ENCODE data around the gene CCSAP.
A peak's percentile ranks its signal among the peaks of the same experiment; 100 is the strongest.
"Not testable (repeated sequence)": the region's sequence is repeated elsewhere in the genome, so short reads cannot be mapped to it uniquely, and the experiment has no call there.

CCSAP gene

GRCh38 chr1:229328598-229329362 lies 14.1 kb downstream of the CCSAP start:
- no peaks in the 10 kb centered on the region for H3K27me3 ChIP-seq (replicated peaks; ENCODE audit: control insufficient read depth, insufficient read depth, low read length, poor library complexity, severe bottlenecking)
- peak overlapping the region; percentile 9 for H3K27ac ChIP-seq (ENCODE audit: insufficient read depth, low read length, poor library complexity, severe bottlenecking)
- no peaks in the 10 kb centered on the region for H3K9me3 ChIP-seq (ENCODE audit: control insufficient read depth, low read length)
- DNase-seq, result no peak
- peaks cover 4% of the 10 kb centered on the region for H3K36me3 ChIP-seq (ENCODE audit: control insufficient read depth, insufficient read depth, low read length)
- peaks cover 14% of the 10 kb centered on the region for H3K4me1 ChIP-seq (ENCODE audit: control insufficient read depth, insufficient read depth, low read length, poor library complexity, severe bottlenecking)
- no peak overlapping the region for H3K4me3 ChIP-seq (ENCODE audit: insufficient read depth, low read depth, low read length, poor library complexity, severe bottlenecking)

GRCh38 chr1:229327765-229328164 lies 15.1 kb downstream of the CCSAP start:
- peaks cover 14% of the 10 kb centered on the region for H3K4me1 ChIP-seq (ENCODE audit: control insufficient read depth, insufficient read depth, low read length, poor library complexity, severe bottlenecking)
- H3K4me3 ChIP-seq (ENCODE audit: insufficient read depth, low read depth, low read length, poor library complexity, severe bottlenecking); H3K9me3 ChIP-seq (ENCODE audit: control insufficient read depth, low read length); H3K27me3 ChIP-seq (replicated peaks; ENCODE audit: control insufficient read depth, insufficient read depth, low read length, poor library complexity, severe bottlenecking): not testable (repeated sequence)
- peak; percentile 40 to 62 (median 50) for DNase-seq
- peak overlapping the region; percentile 52 for H3K27ac ChIP-seq (ENCODE audit: insufficient read depth, low read length, poor library complexity, severe bottlenecking)
- H3K36me3 ChIP-seq (ENCODE audit: control insufficient read depth, insufficient read depth, low read length), result peaks cover 11% of the 10 kb centered on the region

- H3K27ac ChIP-seq (ENCODE audit: insufficient read depth, low read length, poor library complexity, severe bottlenecking), result peak overlapping the region; percentile 52
- no peak overlapping the region for H3K4me3 ChIP-seq (ENCODE audit: insufficient read depth, low read depth, low read length, poor library complexity, severe bottlenecking)
- H3K4me1 ChIP-seq (ENCODE audit: control insufficient read depth, insufficient read depth, low read length, poor library complexity, severe bottlenecking), result peaks cover 14% of the 10 kb centered on the region
- no peaks in the 10 kb centered on the region for H3K9me3 ChIP-seq (ENCODE audit: control insufficient read depth, low read length)
- H3K27me3 ChIP-seq (replicated peaks; ENCODE audit: control insufficient read depth, insufficient read depth, low read length, poor library complexity, severe bottlenecking), result no peaks in the 10 kb centered on the region
- DNase-seq, result no peak
- H3K36me3 ChIP-seq (ENCODE audit: control insufficient read depth, insufficient read depth, low read length), result peaks cover 11% of the 10 kb centered on the region
Observed at GRCh38 chr1:229326601-229327000, 16.2 kb downstream of the CCSAP start.

- no peaks in the 10 kb centered on the region for H3K9me3 ChIP-seq (ENCODE audit: control insufficient read depth, low read length)
- peaks cover 13% of the 10 kb centered on the region for H3K36me3 ChIP-seq (ENCODE audit: control insufficient read depth, insufficient read depth, low read length)
- H3K4me3 ChIP-seq (ENCODE audit: insufficient read depth, low read depth, low read length, poor library complexity, severe bottlenecking), result peak overlapping the region; percentile 6
Observed at GRCh38 chr1:229325853-229326487, 16.9 kb downstream of the CCSAP start.

GRCh38 chr1:229325401-229325800 lies 17.4 kb downstream of the CCSAP start:
- H3K4me3 ChIP-seq (ENCODE audit: insufficient read depth, low read depth, low read length, poor library complexity, severe bottlenecking), result peak overlapping the region; percentile 6
- DNase-seq, result no peak

More at GRCh38 chr1:229325853-229326487, 16.9 kb downstream of the CCSAP start:
- peaks cover 14% of the 10 kb centered on the region for H3K4me1 ChIP-seq (ENCODE audit: control insufficient read depth, insufficient read depth, low read length, poor library complexity, severe bottlenecking)
- no peaks in the 10 kb centered on the region for H3K27me3 ChIP-seq (replicated peaks; ENCODE audit: control insufficient read depth, insufficient read depth, low read length, poor library complexity, severe bottlenecking)
- H3K27ac ChIP-seq (ENCODE audit: insufficient read depth, low read length, poor library complexity, severe bottlenecking), result peak overlapping the region; percentile 52
- no peak for DNase-seq

GRCh38 chr1:229323885-229324553 lies 18.8 kb downstream of the CCSAP start:
- no peak for DNase-seq
- Histone ChIP-seq H3K27me3 (replicated peaks; ENCODE audit: control insufficient read depth, insufficient read depth, low read length, poor library complexity, severe bottlenecking) (no peaks in the 10 kb centered on the region), H3K4me3 (ENCODE audit: insufficient read depth, low read depth, low read length, poor library complexity, severe bottlenecking) (no peak overlapping the region), H3K4me1 (ENCODE audit: control insufficient read depth, insufficient read depth, low read length, poor library complexity, severe bottlenecking) (peaks cover 14% of the 10 kb centered on the region), H3K36me3 (ENCODE audit: control insufficient read depth, insufficient read depth, low read length) (peaks cover 20% of the 10 kb centered on the region), H3K9me3 (ENCODE audit: control insufficient read depth, low read length) (no peaks in the 10 kb centered on the region), H3K27ac (ENCODE audit: insufficient read depth, low read length, poor library complexity, severe bottlenecking) (no peak overlapping the region)

More at GRCh38 chr1:229325401-229325800, 17.4 kb downstream of the CCSAP start:
- Histone ChIP-seq H3K4me1 (ENCODE audit: control insufficient read depth, insufficient read depth, low read length, poor library complexity, severe bottlenecking) (peaks cover 14% of the 10 kb centered on the region), H3K27me3 (replicated peaks; ENCODE audit: control insufficient read depth, insufficient read depth, low read length, poor library complexity, severe bottlenecking) (no peaks in the 10 kb centered on the region), H3K27ac (ENCODE audit: insufficient read depth, low read length, poor library complexity, severe bottlenecking) (peak overlapping the region; percentile 52), H3K36me3 (ENCODE audit: control insufficient read depth, insufficient read depth, low read length) (peaks cover 16% of the 10 kb centered on the region), H3K9me3 (ENCODE audit: control insufficient read depth, low read length) (no peaks in the 10 kb centered on the region)

- Histone ChIP-seq H3K27me3 (replicated peaks; ENCODE audit: control insufficient read depth, insufficient read depth, low read length, poor library complexity, severe bottlenecking) (no peaks in the 10 kb centered on the region), H3K4me1 (ENCODE audit: control insufficient read depth, insufficient read depth, low read length, poor library complexity, severe bottlenecking) (peaks cover 14% of the 10 kb centered on the region), H3K36me3 (ENCODE audit: control insufficient read depth, insufficient read depth, low read length) (peaks cover 20% of the 10 kb centered on the region), H3K9me3 (ENCODE audit: control insufficient read depth, low read length) (no peaks in the 10 kb centered on the region), H3K4me3 (ENCODE audit: insufficient read depth, low read depth, low read length, poor library complexity, severe bottlenecking) (no peak overlapping the region), H3K27ac (ENCODE audit: insufficient read depth, low read length, poor library complexity, severe bottlenecking) (no peak overlapping the region)
- DNase-seq, result no peak
Observed at GRCh38 chr1:229323201-229323600, 19.6 kb downstream of the CCSAP start.

GRCh38 chr1:229319487-229319886 lies 23.4 kb downstream of the CCSAP start:
- DNase-seq, result no peak
- no peak overlapping the region for H3K4me3 ChIP-seq (ENCODE audit: insufficient read depth, low read depth, low read length, poor library complexity, severe bottlenecking)
- no peaks in the 10 kb centered on the region for H3K9me3 ChIP-seq (ENCODE audit: control insufficient read depth, low read length)
- H3K36me3 ChIP-seq (ENCODE audit: control insufficient read depth, insufficient read depth, low read length), result peaks cover 20% of the 10 kb centered on the region
- H3K27me3 ChIP-seq (replicated peaks; ENCODE audit: control insufficient read depth, insufficient read depth, low read length, poor library complexity, severe bottlenecking), result no peaks in the 10 kb centered on the region
- no peak overlapping the region for H3K27ac ChIP-seq (ENCODE audit: insufficient read depth, low read length, poor library complexity, severe bottlenecking)
- H3K4me1 ChIP-seq (ENCODE audit: control insufficient read depth, insufficient read depth, low read length, poor library complexity, severe bottlenecking), result no peaks in the 10 kb centered on the region

GRCh38 chr1:229318056-229318455 lies 24.8 kb downstream of the CCSAP start:
- no peaks in the 10 kb centered on the region for H3K27me3 ChIP-seq (replicated peaks; ENCODE audit: control insufficient read depth, insufficient read depth, low read length, poor library complexity, severe bottlenecking)
- no peak overlapping the region for H3K27ac ChIP-seq (ENCODE audit: insufficient read depth, low read length, poor library complexity, severe bottlenecking)
- no peaks in the 10 kb centered on the region for H3K9me3 ChIP-seq (ENCODE audit: control insufficient read depth, low read length)
- peaks cover 9% of the 10 kb centered on the region for H3K36me3 ChIP-seq (ENCODE audit: control insufficient read depth, insufficient read depth, low read length)
- no peak overlapping the region for H3K4me3 ChIP-seq (ENCODE audit: insufficient read depth, low read depth, low read length, poor library complexity, severe bottlenecking)
- H3K4me1 ChIP-seq (ENCODE audit: control insufficient read depth, insufficient read depth, low read length, poor library complexity, severe bottlenecking), result no peaks in the 10 kb centered on the region
- DNase-seq, result no peak

GRCh38 chr1:229316166-229316565 lies 26.7 kb downstream of the CCSAP start:
- H3K4me3 ChIP-seq (ENCODE audit: insufficient read depth, low read depth, low read length, poor library complexity, severe bottlenecking), result no peak overlapping the region
- DNase-seq, result no peak
- H3K4me1 ChIP-seq (ENCODE audit: control insufficient read depth, insufficient read depth, low read length, poor library complexity, severe bottlenecking), result no peaks in the 10 kb centered on the region
- H3K36me3 ChIP-seq (ENCODE audit: control insufficient read depth, insufficient read depth, low read length), result peaks cover 9% of the 10 kb centered on the region
- H3K27ac ChIP-seq (ENCODE audit: insufficient read depth, low read length, poor library complexity, severe bottlenecking), result no peak overlapping the region
- H3K9me3 ChIP-seq (ENCODE audit: control insufficient read depth, low read length), result no peaks in the 10 kb centered on the region
- no peaks in the 10 kb centered on the region for H3K27me3 ChIP-seq (replicated peaks; ENCODE audit: control insufficient read depth, insufficient read depth, low read length, poor library complexity, severe bottlenecking)

Data from effector memory CD4-positive, alpha-beta T cell (primary cell).